HG03571 (cell line): ENCODE data around the gene RPL37A.

ENCODE experiments used
- ATAC-seq: cut with Tn5 transposase; IDR thresholded peaks from one replicate; pipeline ENCODE4 v1.9.1; 2021; ENCODE audit not compliant: unreplicated experiment

Gene RPL37A

DNA sequence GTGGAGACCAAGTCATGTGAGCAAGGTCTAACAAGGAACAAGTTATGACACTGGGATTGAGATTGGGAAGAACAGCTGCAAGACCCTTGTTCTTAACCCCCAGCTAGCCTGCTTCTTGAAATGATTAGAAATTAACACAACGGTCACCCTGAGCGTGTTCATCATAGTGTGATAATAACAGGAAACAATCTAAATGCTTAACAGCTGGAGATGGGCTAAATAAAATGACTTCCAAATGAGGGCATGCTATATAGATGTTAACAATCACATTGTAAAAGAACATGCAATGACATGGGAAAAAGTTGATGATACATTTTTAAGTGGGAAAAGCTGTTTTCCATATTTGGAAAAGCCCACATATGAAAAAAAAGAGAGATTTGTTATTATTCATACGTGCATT lies 47.6 kb downstream of the RPL37A start:
- no peak for ATAC-seq

DNA sequence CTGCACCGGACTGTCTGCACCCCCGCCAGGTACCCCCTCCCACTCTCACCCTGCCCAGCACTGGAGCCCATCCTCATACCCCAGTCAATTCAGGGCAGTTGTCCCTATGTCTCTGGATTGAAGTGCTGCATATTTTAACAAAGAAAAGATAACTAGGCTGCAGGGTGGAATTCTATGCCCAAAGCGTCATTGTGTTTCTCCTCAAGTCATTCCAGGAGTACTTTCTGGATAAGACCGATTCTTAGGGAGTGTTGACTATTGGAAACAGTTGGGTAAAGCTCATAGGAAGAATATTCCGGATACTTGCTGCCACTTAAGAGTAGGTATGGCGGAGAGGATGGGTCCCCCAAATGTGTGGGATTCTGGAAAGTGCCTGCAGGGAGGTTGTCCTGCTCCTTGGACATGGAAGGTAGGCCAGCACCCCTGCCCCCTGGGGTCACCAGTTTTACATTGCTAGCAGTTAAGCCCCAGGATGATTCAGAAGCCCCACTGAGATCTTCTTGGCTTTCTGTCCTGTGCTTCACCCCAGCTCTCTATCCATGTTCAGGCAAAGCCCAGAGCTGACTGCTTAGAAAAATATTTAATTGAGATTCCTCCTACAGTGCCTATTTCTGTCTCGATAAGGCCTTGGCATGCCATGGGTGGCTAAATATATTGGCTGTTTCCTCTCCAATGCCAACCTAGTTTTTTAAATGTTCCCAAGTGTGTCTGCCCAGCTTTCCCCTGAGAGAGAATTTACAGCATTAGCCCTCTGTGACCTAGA lies 48.2 kb downstream of the RPL37A start:
- no peak for ATAC-seq

- ATAC-seq = no peak
Measured at GRCh38 chr2:216548901-216549331, 50.3 kb downstream of the RPL37A start.

DNA sequence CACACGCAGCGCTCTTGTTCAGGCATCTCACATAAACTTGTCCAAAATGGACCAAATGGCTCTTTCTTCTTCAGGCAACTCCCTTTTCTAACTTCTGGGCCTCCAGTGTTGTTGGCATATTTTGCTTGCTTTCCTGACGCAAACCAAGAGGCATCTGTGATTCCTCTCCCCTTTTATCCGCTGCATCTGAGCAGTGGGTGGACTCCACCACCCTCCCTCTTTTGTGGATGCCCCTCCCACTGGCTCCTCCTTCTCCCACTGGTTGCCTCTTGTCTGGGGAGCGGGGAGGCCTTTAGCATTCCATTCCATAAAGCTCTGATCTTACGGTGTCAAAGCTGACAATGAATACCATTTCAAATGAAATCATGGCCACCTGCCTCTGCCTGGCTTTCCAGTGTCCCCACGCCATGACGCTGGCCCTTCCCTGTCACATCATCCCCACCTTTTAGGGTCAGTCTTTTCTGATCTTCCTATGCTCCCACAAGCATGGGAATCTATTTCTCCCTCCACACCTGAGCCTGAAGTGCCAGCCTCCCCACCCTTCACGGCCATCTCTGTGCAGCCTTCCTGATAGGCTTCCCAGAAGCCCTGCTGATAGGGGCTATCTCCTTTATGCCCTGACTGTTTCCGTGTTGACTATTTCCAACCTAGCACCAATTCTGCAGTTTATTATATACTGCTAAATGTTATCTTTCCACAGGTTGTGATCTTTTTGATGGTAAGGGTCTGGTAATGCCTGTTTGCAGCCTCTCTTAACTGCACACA lies 51.5 kb downstream of the RPL37A start:
- no peak for ATAC-seq

- no peak for ATAC-seq
Measured at GRCh38 chr2:216551234-216552068, 52.8 kb downstream of the RPL37A start.

DNA sequence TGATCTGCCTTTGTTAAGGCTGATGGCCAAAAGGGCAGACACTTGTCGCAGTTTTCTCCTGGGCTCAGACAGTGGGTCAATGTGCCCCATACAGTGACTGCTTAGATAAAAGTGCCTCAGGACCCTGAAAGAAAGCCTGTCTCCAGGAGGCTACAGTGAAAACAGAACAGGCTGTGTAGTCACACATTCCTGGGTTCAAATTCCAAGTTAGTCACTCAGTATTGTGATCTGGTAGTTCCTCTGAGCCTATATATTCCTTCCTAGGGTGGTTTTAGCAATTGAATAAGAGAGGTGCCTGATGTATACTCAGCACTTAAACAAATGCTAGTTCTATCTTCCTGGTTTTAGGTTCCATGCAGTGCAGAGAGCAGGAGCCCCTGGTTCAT lies 54.4 kb downstream of the RPL37A start:
- no peak for ATAC-seq
